Spinal cord (tissue), 10 donors: ENCODE measurements around the gene TRABD. TPM values are rescaled to one million over a fixed set of nuclear protein-coding genes. Genes with fewer than 3 reads are reported as not detected.

Experiments used
- DNase-seq, 6 donors: peaks; one replicate each; pipeline versions ENCODE4 v3.0.0 to v3.0.0-alpha.2; 2013 to 2015; ENCODE audit warnings: low spot score in 6 of 6, low read depth in 4 of 6
- H3K27ac ChIP-seq: one replicate; pipeline ENCODE4 v1.5.1; 2013; ENCODE audit warnings: low read depth, low read length, control low read depth
- H3K27me3 ChIP-seq: one replicate; pipeline ENCODE4 v1.6.1; 2013; ENCODE audit warnings: low read length; ENCODE audit not compliant: control insufficient read depth, insufficient read depth
- H3K36me3 ChIP-seq: one replicate; pipeline ENCODE4 v1.6.1; 2013; ENCODE audit warnings: low read length; ENCODE audit not compliant: control insufficient read depth, insufficient read depth
- H3K4me1 ChIP-seq: one replicate; pipeline ENCODE4 v1.6.1; 2013; ENCODE audit warnings: low read length; ENCODE audit not compliant: control insufficient read depth, insufficient read depth
- H3K4me3 ChIP-seq: one replicate; pipeline ENCODE4 v1.5.1; 2013; ENCODE audit warnings: low read depth, low read length, control low read depth
- H3K9me3 ChIP-seq: one replicate; pipeline ENCODE4 v1.6.1; 2013; ENCODE audit warnings: low read length; ENCODE audit not compliant: control insufficient read depth, insufficient read depth
- WGBS: methylation state at CpG from one replicate; pipeline ENCODE4 v1.1.5; 2013; ENCODE audit warnings: missing lambda C conversion rate; ENCODE audit not compliant: insufficient coverage; 5-methylcytosine and 5-hydroxymethylcytosine counted together
- polyA plus RNA-seq, 2 donors: library from polyadenylated mRNA; unstranded; fragments of 120-200 nt; gene quantifications; one replicate each; pipeline ENCODE4 v1.2.1, GENCODE V29; 2013; ENCODE audit not compliant: insufficient read length in 2 of 2
- total RNA-seq, 2 donors: library from RNA; depleted of rRNA in 1 of 2; stranded (reverse); fragments of 120-200 nt in 1 of 2; fragments of >200 nt in 1 of 2; gene quantifications; one replicate each; pipeline versions ENCODE4 v1.2.3 to v1.2.4, GENCODE V29; 2013 to 2014
- donor health status: healthy.

TRABD gene
- total and polyA plus RNA-seq, 4 donors, result 5.4 to 34.7 (median 21.7) TPM

- no peaks in the 10 kb centered on the region for H3K9me3 ChIP-seq
- H3K36me3 ChIP-seq, result peaks cover 62% of the 10 kb centered on the region
- WGBS, result 89% methylated on average over 6 of the region's 6 CpGs
- peaks cover 5% of the 10 kb centered on the region for H3K27me3 ChIP-seq
- H3K4me3 ChIP-seq, result no peak overlapping the region
- no peak for DNase-seq
- H3K4me1 ChIP-seq, result peaks cover 31% of the 10 kb centered on the region
- H3K27ac ChIP-seq, result no peak overlapping the region
Measured at GRCh38 chr22:50173983-50174355, 11.7 kb upstream of the TRABD start.

GRCh38 chr22:50174382-50175190, 11.1 kb upstream of the TRABD start:
- Histone ChIP-seq H3K4me3 (no peak overlapping the region), H3K27me3 (no peaks in the 10 kb centered on the region), H3K36me3 (peaks cover 68% of the 10 kb centered on the region), H3K4me1 (peaks cover 26% of the 10 kb centered on the region), H3K9me3 (no peaks in the 10 kb centered on the region), H3K27ac (no peak overlapping the region)
- no peak for DNase-seq
- WGBS, result 82% methylated on average over 27 of the region's 27 CpGs

GRCh38 chr22:50175191-50175461, 10.6 kb upstream of the TRABD start:
- no peak overlapping the region for H3K27ac ChIP-seq
- no peaks in the 10 kb centered on the region for H3K9me3 ChIP-seq
- DNase-seq, result no peak
- H3K27me3 ChIP-seq, result no peaks in the 10 kb centered on the region
- H3K36me3 ChIP-seq, result peaks cover 73% of the 10 kb centered on the region
- peaks cover 26% of the 10 kb centered on the region for H3K4me1 ChIP-seq
- no peak overlapping the region for H3K4me3 ChIP-seq
- 81% methylated on average over 4 of the region's 6 CpGs for WGBS

GRCh38 chr22:50175921-50176849, 9.5 kb upstream of the TRABD start:
- Histone ChIP-seq H3K9me3 (no peaks in the 10 kb centered on the region), H3K27ac (no peak overlapping the region), H3K27me3 (no peaks in the 10 kb centered on the region), H3K4me3 (no peak overlapping the region), H3K36me3 (peaks cover 84% of the 10 kb centered on the region), H3K4me1 (peaks cover 24% of the 10 kb centered on the region)
- DNase-seq, result no peak
- 75% methylated on average over 25 of the region's 27 CpGs for WGBS

GRCh38 chr22:50176850-50177536, 8.7 kb upstream of the TRABD start:
- no peak for DNase-seq

GRCh38 chr22:50177537-50178470, 7.9 kb upstream of the TRABD start:
- peaks cover 93% of the 10 kb centered on the region for H3K36me3 ChIP-seq
- no peaks in the 10 kb centered on the region for H3K27me3 ChIP-seq
- no peak for DNase-seq
- H3K4me1 ChIP-seq, result peaks cover 13% of the 10 kb centered on the region
- H3K4me3 ChIP-seq, result no peak overlapping the region
- H3K9me3 ChIP-seq, result no peaks in the 10 kb centered on the region
- H3K27ac ChIP-seq, result no peak overlapping the region
- 68% methylated on average over 84 of the region's 98 CpGs for WGBS

More at GRCh38 chr22:50176850-50177536, 8.7 kb upstream of the TRABD start:
- H3K36me3 ChIP-seq, result peaks cover 85% of the 10 kb centered on the region
- H3K27ac ChIP-seq, result no peak overlapping the region
- no peaks in the 10 kb centered on the region for H3K27me3 ChIP-seq
- H3K4me1 ChIP-seq, result peaks cover 16% of the 10 kb centered on the region
- 96% methylated on average over 73 of the region's 76 CpGs for WGBS
- H3K4me3 ChIP-seq, result no peak overlapping the region
- H3K9me3 ChIP-seq, result no peaks in the 10 kb centered on the region

- 71% methylated on average over 21 of the region's 22 CpGs for WGBS
- Histone ChIP-seq H3K4me3 (no peak overlapping the region), H3K4me1 (peaks cover 12% of the 10 kb centered on the region), H3K9me3 (no peaks in the 10 kb centered on the region), H3K27ac (no peak overlapping the region), H3K27me3 (no peaks in the 10 kb centered on the region), H3K36me3 (peaks cover 95% of the 10 kb centered on the region)
- DNase-seq, result no peak
Measured at GRCh38 chr22:50178471-50178864, 7.2 kb upstream of the TRABD start.

- H3K36me3 ChIP-seq, result peaks cover 88% of the 10 kb centered on the region
- no peak for DNase-seq
- no peak overlapping the region for H3K4me3 ChIP-seq
- H3K27ac ChIP-seq, result no peak overlapping the region
- H3K27me3 ChIP-seq, result no peaks in the 10 kb centered on the region
- WGBS, result 86% methylated on average over 51 of the region's 64 CpGs
- peaks cover 15% of the 10 kb centered on the region for H3K4me1 ChIP-seq
- no peaks in the 10 kb centered on the region for H3K9me3 ChIP-seq
Measured at GRCh38 chr22:50178871-50179869, 6.5 kb upstream of the TRABD start.
